ENCODE results near the gene ZNF576.

GRCh38 chr19:43548706-43549105 is 47.7 kb upstream of the ZNF576 start:
- no peak for TF ChIP-seq SPI1 (IDR thresholded peaks at IDR 0.05; ENCODE audit: borderline replicate concordance, low read depth)
- TF ChIP-seq POLR2AphosphoS5 (IDR thresholded peaks at IDR 0.05; ENCODE audit: low read depth): no peak
- no peak for TF ChIP-seq REST (IDR thresholded peaks at IDR 0.05; ENCODE audit: insufficient replicate concordance, low read depth)
